HG03558 (cell line): ENCODE results near the gene DHRS7B.

Experiments used
- ATAC-seq: cut with Tn5 transposase; IDR thresholded peaks from one replicate; pipeline ENCODE4 v1.9.1; 2021; ENCODE audit warnings: moderate number of reproducible peaks; ENCODE audit not compliant: unreplicated experiment; ENCODE audit errors: extremely low read depth

Gene DHRS7B

GRCh38 chr17:21149621-21150020, 22.9 kb downstream of the DHRS7B start:
- no peak for ATAC-seq

DNA sequence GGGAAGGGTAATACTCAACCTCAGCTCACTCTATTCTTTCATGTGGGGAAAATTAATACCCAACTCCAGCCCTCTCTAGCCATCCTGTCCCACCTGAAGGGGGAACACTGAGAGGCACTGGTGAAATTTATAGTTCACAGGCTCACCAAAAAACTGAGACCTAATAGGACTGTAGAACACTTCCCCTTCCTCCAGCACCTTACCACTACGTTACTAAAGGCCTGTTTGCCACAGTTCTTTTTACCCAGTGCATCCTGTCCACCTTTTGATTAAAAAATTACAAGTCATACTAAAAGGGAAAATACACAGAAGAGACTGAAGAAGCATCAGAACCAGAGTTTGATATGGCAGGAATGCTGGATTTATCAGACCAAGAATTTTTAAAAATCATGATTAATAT, 26.0 kb downstream of the DHRS7B start:
- ATAC-seq, result no peak

DNA sequence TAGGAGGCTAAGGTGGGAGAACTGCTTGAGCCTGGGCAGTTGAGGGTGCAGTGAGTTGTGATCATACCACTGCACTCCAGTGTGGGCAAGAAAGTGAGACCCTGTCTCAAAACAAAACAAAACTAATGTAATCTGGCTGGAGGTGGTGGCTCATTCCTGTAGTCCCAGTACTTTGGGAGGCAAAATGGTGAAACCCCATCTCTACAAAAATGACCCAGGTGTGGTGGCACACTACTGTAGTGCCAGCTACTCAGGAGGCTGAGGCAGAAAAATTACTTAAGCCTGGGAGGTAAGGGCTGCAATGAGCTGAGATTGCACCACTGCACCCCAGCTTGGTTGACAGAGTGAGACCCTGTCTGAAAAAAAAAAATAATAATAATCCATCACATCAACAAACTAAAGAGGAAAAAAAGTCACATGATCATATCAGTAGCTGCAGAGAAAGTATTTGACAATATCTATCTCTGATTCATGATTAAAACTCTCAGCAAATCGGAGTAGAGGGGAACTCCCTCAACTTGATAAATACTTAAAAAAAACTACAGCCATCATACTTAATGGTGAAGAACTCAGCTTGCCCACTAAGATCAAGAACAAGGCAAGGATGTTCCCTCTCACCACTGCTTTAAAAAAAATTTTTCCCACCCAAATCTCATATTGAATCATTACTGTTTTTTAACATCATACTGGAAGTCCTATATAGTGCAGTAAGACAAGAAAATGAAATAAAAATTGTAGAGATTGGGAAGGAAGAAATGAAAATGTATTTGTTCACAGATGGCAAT, 31.0 kb downstream of the DHRS7B start:
- ATAC-seq, result no peak

DNA sequence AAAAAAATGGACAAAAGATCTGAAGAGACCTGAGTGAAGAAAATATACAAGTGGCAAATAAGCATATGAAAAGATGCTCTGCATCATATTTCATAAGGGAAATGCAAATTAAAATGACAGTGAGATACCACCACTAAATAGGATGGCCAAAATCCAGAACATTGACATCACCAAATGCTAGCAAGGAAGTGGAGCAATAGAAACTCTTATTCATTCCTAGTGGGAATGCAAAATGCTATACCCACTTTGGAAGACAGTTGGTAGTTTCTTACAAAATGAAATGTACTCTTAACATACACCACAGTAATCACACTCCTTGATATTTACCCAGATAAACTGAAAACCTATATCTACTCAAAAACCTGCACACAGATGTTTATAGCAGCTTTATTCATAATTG, 33.6 kb downstream of the DHRS7B start:
- no peak for ATAC-seq

DNA sequence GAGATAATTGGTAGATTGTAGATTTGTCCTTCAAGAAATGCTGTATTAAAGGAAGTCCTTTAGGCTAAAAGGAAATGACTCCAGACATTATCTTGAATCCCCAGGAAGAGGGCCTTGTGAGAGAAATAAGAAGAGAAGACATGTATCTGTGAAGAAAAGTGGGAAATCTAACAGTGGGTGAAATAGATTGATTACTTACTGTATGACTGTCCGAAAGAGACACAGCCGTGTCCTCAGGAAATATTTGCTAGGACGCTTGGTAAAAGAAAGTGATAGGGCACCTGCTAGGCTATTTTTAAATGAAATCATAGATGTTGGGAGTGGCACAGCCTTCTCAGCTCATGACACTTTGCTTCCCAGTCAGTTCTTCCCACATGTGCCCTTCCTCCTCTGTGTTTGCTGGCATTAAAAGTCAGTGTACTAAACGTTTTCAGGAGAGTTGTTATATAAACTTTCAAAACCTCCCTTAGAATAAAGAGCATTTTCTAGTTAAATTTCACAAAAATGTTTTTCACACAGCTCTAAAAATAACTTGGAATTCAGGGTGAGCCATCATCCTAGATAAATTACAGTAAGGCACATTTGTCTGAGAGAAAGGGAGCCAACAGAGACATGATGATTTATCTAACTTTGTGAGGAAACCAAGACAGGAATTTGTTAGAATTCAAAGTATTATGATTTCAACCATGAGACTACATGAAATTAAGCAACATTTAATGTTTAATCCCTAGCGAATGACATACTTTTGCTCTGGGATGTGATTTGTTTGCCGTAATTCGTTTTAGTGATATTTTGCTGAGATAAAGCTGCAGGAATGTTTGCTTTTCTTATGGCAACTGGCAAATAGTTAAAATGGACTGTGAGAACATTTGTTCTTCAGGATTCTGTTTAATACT, 35.0 kb downstream of the DHRS7B start:
- no peak for ATAC-seq

DNA sequence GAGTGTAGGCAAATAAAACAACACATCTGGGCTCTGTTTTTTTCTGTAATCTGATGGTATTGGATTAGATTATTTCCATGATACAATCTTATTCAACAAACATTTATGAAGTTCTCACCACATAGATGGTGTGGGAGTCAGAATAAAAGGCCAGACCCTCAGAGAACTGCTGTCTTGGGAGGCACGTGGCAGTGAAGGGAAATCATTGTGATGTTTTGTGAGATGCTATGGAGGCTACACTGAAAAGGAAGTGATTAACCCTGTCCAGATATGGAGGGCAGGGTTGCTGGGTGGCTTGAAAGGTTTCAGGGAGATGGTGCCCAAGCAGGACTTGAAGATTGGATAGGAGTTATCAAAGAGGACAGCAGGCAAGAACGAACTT, 35.6 kb downstream of the DHRS7B start:
- ATAC-seq, result no peak

DNA sequence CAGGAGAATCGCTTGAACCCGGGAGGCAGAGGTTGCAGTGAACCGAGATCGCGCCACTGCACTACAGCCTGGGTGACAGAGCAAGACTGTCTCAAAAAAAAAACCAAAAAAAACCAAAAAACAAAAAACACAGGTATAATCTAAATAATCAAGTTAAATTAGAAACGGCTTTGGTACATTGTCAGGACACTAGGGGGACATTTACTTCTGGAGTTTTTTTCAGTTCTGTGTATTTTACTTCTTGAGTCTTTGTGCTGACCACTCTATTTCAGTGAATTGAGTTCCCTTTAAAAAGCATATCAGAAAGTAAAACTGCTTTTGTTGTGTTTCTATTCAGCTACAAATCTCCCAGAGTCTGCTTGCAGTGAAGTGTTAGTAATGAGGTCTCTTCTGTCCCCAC, 36.3 kb downstream of the DHRS7B start:
- ATAC-seq, result no peak

DNA sequence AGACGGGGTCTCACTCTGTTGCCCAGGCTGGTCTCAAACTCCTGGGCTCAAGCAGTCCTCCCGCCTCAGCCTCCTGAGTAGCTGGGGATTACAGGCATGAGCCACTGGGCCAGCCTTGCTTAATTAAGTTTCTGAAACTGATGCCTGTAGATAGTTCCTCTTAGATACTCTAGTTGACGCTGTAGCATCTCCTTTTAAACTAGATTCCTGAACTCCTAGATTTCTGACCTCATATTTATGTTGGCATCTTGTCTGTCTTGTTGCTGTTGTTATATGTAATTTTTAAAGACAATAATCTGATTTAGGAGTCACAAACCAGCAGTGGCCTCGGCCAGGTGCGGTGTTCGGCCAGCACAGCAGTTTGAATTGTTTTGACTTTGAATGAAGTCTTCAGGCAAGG, 37.5 kb downstream of the DHRS7B start:
- no peak for ATAC-seq

- no peak for ATAC-seq
Measured at GRCh38 chr17:21164620-21165019, 37.9 kb downstream of the DHRS7B start.

- no peak for ATAC-seq
Measured at GRCh38 chr17:21165922-21166594, 39.3 kb downstream of the DHRS7B start.

DNA sequence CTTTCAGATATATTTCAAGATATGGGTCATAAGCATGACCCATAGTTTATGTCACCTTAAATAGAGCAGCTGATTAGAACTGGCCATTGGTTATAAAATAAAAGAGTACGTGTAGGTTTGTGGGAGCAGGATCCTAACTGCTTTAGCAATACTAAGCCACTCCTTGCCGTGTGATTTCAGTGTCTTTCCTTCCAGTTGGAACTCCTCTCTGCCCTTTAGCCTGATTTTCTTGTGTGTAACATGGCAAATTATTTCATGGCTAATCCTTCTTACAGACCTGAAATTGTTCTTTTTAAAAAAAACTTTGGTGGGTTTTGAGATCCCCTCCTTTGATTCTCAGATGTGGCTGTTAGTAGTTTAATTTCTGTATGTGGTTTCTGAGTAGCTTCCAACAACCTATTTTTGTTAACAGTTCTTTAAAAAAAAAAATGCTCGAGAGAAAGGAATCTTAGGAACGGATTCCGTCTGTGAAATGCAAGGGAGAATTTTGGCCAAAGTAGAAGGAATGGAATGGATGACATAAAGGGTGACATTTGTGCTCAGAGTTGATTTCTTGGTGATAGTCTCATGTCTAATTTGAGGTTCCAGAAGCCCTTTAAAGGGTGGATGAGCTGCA, 39.9 kb downstream of the DHRS7B start:
- ATAC-seq, result no peak

- ATAC-seq, result no peak
Measured at GRCh38 chr17:21167303-21167702, 40.5 kb downstream of the DHRS7B start.

GRCh38 chr17:21168555-21168865, 41.7 kb downstream of the DHRS7B start:
- ATAC-seq, result no peak

GRCh38 chr17:21169496-21169895, 42.7 kb downstream of the DHRS7B start:
- ATAC-seq, result no peak

DNA sequence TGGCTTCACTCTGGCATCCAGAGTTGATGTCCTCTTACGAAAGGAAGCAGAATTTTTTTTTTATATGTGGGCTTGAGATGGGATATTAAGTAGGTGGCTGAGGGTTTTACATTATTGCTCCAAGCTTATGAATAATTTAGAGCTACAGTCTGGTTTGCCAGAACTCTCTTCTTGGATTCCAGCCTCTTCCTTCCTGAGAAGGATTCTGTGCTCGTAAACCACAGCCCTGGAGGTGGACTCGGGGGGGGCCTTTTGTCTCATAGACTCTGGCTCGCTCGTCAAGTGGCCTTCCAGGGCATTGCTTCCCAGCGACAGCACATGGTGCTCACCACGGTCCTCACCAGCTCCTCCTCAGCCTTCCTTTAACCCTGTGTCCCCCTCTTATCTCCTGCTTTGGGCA, 44.0 kb downstream of the DHRS7B start:
- no peak for ATAC-seq

DNA sequence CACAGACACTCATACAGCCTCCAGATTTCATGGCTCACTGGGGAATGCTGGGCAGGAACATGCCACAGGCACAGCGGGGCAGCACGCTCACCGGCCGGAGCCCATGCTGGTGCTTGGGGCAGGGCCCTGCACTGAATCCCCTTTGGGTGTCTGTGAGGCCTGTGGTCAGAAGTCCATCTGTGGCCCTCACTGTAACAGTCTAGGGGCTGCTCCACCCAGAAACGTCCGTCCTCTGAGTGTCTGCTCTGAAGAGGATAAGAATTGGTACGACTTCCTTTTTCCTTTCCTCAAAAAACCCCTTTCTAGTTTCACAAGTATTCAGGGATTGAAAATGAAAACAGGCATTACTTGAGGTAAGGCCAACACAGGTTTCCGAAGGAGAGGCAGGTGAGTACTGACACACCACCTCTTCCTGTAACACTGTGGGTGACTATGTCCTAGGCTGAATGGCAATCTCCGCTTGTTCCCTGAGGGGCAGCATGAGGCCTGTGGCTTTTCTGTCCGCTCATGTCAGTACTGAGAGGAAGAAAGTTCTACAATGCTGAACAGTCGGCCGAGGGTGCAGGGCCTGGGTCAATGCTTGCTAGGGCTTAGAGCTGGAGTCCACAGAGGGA, 44.7 kb downstream of the DHRS7B start:
- peak; percentile 64 for ATAC-seq

GRCh38 chr17:21171970-21172510, 45.3 kb downstream of the DHRS7B start:
- no peak for ATAC-seq

DNA sequence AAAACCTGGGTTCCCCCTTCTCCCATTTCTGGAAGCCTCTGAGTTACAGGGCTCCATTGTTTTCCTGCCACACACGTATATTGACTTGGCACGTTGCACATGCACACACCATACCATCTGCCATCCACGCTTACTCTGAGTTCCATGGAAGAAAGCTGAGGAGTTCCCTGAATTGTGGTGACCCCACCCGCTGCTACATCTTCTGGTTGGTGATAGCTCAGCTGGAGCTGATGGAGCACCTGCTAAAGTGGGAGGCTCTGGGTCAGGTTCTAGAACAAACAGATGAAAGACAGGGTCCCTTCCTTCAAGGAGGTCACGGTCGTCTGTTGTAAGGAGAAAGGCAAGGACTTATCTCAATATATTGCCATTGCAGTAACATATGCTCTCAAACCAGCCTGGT, 46.1 kb downstream of the DHRS7B start:
- no peak for ATAC-seq

- ATAC-seq, result no peak
Measured at GRCh38 chr17:21173543-21173942, 46.8 kb downstream of the DHRS7B start.

DNA sequence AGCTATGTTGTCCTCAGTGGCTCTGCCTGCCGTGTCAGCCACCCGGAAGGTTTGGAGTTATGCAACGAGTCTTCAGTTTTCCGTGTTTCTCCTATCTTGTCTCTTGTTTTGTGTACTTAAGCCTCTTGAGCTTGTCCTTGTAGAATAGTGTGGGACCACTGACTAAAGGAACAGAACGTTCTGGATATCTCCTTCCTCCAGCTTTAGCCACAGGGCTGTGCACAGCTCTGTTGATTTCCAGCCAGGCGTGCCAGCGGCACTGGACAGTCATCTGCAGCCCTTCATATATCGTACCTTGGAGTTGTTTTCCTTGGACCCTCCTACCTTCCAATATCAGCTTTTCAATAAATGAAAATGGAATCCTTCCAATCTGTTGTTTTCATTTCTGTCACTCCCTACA, 47.4 kb downstream of the DHRS7B start:
- ATAC-seq, result no peak
